ENCODE data around the gene PIP4K2B.

PIP4K2B gene

DNA sequence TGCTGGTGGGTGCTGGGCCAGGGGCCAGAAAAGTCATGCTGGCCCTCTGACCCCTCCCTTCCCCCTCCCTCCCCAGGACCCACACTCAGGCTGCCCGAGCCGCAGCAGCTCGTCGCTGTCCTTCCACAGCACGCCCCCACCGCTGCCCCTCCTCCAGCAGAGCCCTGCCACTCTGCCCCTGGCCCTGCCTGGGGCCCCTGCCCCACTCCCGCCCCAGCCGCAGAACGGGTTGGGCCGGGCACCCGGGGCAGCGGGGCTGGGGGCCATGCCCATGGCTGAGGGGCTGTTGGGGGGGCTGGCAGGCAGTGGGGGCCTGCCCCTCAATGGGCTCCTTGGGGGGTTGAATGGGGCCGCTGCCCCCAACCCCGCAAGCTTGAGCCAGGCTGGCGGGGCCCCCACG, 77.6 kb downstream of the PIP4K2B start:
- TF ChIP-seq, protein P1, sequence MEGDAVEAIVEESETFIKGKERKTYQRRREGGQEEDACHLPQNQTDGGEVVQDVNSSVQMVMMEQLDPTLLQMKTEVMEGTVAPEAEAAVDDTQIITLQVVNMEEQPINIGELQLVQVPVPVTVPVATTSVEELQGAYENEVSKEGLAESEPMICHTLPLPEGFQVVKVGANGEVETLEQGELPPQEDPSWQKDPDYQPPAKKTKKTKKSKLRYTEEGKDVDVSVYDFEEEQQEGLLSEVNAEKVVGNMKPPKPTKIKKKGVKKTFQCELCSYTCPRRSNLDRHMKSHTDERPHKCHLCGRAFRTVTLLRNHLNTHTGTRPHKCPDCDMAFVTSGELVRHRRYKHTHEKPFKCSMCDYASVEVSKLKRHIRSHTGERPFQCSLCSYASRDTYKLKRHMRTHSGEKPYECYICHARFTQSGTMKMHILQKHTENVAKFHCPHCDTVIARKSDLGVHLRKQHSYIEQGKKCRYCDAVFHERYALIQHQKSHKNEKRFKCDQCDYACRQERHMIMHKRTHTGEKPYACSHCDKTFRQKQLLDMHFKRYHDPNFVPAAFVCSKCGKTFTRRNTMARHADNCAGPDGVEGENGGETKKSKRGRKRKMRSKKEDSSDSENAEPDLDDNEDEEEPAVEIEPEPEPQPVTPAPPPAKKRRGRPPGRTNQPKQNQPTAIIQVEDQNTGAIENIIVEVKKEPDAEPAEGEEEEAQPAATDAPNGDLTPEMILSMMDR (IDR thresholded peaks at IDR 0.05; ENCODE audit: insufficient read depth, low read length, poor library complexity, severe bottlenecking): no peak
- no peak overlapping the region for H3K4me3 ChIP-seq (replicated peaks; ENCODE audit: low read depth, low read length)
- no peak for DNase-seq (ENCODE audit: extremely low read depth, insufficient read length)
- H3K36me3 ChIP-seq (ENCODE audit: control insufficient read depth, insufficient read depth, low read length): peaks cover 34% of the 10 kb centered on the region
- no peaks in the 10 kb centered on the region for H3K27me3 ChIP-seq (replicated peaks; ENCODE audit: control insufficient read depth, insufficient read depth, low read length)

DNA sequence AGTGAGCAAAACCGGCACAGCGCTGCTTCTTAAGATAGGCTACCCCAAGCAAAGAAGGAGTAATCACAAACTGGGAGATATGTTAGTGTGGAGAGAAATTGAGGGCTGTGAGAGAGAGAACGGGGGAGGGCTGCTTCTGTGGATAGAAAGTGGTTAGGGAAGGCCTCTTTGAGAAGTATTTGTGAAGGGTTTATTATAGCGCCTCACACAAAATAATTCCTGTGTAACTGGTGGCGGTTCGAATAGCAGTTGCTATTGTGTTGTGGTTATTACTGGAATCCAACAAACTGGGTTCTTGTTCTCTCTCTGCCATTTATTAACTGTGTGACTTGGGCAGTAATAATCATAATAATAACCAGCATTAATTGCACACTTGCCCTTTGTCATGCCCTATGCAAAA, 78.4 kb downstream of the PIP4K2B start:
- TF ChIP-seq, protein P1 (IDR thresholded peaks at IDR 0.05; ENCODE audit: insufficient read depth, low read length, poor library complexity, severe bottlenecking): no peak
- Histone ChIP-seq H3K36me3 (ENCODE audit: control insufficient read depth, insufficient read depth, low read length) (peaks cover 40% of the 10 kb centered on the region), H3K27me3 (replicated peaks; ENCODE audit: control insufficient read depth, insufficient read depth, low read length) (no peaks in the 10 kb centered on the region), H3K4me3 (replicated peaks; ENCODE audit: low read depth, low read length) (no peak overlapping the region)
- DNase-seq (ENCODE audit: extremely low read depth, insufficient read length): no peak

DNA sequence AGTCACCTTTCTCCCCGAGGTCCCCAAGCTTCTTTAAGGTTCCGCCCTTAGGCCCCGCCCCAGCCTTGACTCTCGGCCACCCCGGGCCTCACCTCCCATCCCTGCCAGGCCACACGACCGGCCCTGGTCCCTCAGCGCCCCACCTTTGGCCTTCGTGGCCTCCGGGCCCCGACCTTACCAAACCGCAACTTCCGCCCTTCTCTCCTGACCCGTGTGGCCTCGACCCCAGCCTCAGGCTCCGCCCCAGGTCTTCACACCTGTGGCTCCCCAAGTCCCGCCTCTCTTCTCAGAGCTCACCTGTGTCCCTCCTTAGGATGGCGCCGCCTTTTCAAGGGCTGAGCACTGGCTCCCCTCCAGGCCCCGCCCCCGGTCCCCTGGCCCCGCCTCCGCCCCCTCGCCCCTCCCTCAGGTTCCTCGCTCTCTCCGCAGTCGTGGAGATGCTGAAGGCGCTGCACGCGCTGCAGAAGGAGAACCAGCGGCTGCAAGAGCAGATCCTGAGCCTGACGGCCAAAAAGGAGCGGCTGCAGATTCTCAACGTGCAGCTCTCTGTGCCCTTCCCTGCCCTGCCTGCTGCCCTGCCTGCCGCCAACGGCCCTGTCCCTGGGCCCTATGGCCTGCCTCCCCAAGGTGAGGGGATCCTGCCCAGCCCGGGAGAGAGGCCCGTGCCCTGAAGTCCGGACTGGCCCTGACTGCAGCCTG, 79.3 kb downstream of the PIP4K2B start:
- no peaks in the 10 kb centered on the region for H3K27me3 ChIP-seq (replicated peaks; ENCODE audit: control insufficient read depth, insufficient read depth, low read length)
- DNase-seq (ENCODE audit: extremely low read depth, insufficient read length): no peak
- TF ChIP-seq, protein P1 (IDR thresholded peaks at IDR 0.05; ENCODE audit: insufficient read depth, low read length, poor library complexity, severe bottlenecking): no peak
- H3K4me3 ChIP-seq (replicated peaks; ENCODE audit: low read depth, low read length): no peak overlapping the region
- peaks cover 46% of the 10 kb centered on the region for H3K36me3 ChIP-seq (ENCODE audit: control insufficient read depth, insufficient read depth, low read length)

DNA sequence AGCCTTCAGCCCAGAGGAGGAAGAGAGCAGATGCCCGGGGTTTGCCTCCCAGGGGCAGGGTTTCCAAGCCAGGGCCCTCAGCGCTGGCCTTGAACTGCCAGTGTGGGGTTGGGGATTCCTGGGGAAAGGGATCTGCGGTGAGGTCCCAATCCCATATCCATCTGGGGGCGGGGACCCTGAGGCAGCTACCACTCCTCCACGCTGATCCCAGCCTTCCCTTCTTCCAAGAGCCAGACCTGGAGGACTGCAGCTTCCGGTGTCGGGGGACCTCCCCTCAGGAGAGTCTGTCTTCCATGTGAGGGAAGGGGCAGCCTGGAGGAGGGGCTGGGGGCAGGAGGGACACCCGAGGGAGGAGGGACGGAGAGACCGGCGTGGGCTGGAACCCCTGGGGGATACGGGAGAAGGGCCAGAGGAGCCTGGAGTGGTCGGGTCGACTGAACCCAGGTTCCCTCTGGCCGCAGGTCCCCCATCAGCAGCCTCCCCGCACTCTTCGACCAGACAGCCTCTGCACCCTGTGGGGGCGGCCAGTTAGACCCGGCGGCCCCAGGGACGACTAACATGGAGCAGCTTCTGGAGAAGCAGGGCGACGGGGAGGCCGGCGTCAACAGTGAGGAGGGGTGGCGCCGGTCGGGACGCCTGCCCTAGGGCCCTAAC, 79.9 kb downstream of the PIP4K2B start:
- TF ChIP-seq, protein P1 (IDR thresholded peaks at IDR 0.05; ENCODE audit: insufficient read depth, low read length, poor library complexity, severe bottlenecking): no peak
- no peak for DNase-seq (ENCODE audit: extremely low read depth, insufficient read length)
- Histone ChIP-seq H3K27me3 (replicated peaks; ENCODE audit: control insufficient read depth, insufficient read depth, low read length) (no peaks in the 10 kb centered on the region), H3K4me3 (replicated peaks; ENCODE audit: low read depth, low read length) (no peak overlapping the region), H3K36me3 (ENCODE audit: control insufficient read depth, insufficient read depth, low read length) (peaks cover 44% of the 10 kb centered on the region)

DNA sequence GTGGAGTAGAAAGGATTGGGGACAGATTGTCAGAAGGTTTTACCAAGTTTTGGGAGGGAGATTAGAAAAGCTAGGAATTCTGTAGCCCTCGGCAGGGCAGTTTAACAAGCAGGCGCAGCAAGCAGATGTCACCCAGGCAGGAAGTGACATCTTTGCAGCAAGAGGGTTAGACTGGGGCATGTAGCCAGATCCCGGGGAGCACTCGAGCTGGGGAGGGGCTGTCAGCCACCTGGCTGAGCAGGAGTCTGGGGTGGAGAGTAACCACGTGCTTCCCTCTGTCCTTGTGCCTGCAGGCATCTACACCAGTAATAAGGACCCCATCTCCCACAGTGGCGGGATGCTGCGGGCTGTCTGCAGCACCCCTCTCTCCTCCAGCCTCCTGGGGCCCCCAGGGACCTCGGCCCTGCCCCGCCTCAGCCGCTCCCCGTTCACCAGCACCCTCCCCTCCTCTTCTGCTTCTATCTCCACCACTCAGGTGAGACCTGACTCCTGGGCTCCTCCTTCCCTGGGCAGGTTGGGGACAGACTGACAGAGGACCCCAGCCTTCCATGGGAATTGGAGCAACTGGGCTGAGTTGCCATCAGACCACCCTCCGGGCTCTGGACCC, 82.1 kb downstream of the PIP4K2B start:
- peaks cover 52% of the 10 kb centered on the region for H3K36me3 ChIP-seq (ENCODE audit: control insufficient read depth, insufficient read depth, low read length)
- TF ChIP-seq, protein P1 (IDR thresholded peaks at IDR 0.05; ENCODE audit: insufficient read depth, low read length, poor library complexity, severe bottlenecking): no peak
- H3K4me3 ChIP-seq (replicated peaks; ENCODE audit: low read depth, low read length): no peak overlapping the region
- H3K27me3 ChIP-seq (replicated peaks; ENCODE audit: control insufficient read depth, insufficient read depth, low read length): no peaks in the 10 kb centered on the region
- DNase-seq (ENCODE audit: extremely low read depth, insufficient read length): no peak

All from GM06990 (cell line).